ENCODE data around the gene CNTNAP2.

DNA sequence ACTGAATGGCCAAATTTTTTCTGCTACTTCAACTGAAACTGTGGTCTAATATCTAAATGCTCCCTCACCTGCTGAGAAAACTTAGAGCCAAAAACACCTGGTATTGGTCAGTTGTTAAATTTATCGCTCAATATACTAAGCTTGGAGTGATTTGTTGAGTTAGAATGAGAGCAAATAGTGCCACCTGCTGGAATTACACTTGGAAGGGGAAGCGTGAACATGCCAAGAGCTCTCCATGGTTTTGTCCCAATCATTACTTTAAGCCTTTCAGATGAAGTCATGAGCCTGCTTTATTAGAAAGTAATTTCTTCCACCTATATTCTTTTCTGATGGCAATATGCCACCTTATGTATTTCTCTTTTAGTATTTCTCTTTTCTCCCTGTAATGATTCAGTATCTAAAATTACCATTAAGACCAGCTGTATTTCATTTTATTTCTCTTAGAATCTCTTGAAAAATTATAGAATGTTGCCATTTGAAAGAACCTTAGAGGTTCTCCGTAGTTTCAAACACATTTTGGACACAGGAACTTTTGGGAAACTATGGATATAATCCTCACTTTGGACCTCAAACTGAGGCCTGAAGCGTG is 2026.2 kb downstream of the CNTNAP2 start:
- peak; percentile 92 for TF ChIP-seq CTCF (conservative IDR thresholded peaks at IDR 0.05)
- no peak for TF ChIP-seq ZFX (IDR thresholded peaks at IDR 0.05)

Data from C4-2B (cell line).